Endothelial cell of hepatic sinusoid (primary cell): ENCODE results near the gene AP3S2.
"Not testable (repeated sequence)": the region's sequence is repeated elsewhere in the genome, so short reads cannot be mapped to it uniquely, and the experiment has no call there.

Experiments used
- in situ Hi-C: cut with HindIII; loops from 2 replicates; pipeline ENCODE4 v1.10.0; 2017; ENCODE audit warnings: low sequenced_read_pairs

The AP3S2 gene

GRCh38 chr15:89869490-89869889, 24.3 kb downstream of the AP3S2 start:
- in situ Hi-C loops, result not testable (repeated sequence)

DNA sequence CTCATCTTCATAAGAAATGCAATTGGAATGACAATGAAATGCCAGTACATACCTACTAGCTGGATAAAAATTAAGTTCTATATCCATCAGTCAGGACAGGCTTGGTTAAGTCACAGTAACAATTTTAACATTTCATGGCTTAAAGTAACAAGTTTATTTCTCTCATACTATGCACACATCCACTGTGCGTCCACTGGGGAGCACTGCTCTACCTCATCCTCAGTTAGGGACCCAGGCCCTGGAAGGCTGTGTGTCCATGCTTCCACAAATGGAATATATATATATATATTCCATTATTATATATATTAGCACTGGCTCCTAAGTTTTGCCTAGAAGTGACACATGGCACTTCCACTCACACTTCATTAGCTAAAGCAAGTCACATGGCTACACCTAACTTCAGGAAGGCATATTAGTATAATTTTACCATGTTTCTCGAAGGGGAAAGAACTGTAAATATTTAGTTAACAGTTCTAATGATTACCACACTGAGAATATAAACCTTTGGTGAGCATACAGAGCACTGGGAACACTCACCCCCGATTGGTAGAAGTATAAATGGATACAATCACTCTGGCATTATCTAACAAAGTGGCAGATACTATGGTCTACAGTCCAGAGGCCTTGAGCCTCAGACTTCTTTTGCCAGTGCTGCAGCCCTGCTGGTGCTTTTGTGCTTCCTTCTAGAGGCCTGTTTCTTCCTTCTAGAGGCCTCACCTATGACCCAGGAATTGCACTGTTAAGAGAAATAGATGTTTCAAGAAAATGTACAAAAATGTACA, 28.6 kb downstream of the AP3S2 start:
- in situ Hi-C loops, result loop anchor here (5.0 kb wide), 2 partner anchors 88 to 217 kb away; partner anchors contain the start of gene MESP2

- in situ Hi-C loops, result loop anchor here (5.0 kb wide), 2 partner anchors 87 to 218 kb away; partner anchors contain the start of gene MESP2
These were observed 29.9 kb downstream of the AP3S2 start for GRCh38 chr15:89863918-89864317.

- in situ Hi-C loops, result loop anchor here (5.0 kb wide), 2 partner anchors 84 to 221 kb away; partner anchors contain the start of gene MESP2
These were observed 32.9 kb downstream of the AP3S2 start for GRCh38 chr15:89860891-89861290.

DNA sequence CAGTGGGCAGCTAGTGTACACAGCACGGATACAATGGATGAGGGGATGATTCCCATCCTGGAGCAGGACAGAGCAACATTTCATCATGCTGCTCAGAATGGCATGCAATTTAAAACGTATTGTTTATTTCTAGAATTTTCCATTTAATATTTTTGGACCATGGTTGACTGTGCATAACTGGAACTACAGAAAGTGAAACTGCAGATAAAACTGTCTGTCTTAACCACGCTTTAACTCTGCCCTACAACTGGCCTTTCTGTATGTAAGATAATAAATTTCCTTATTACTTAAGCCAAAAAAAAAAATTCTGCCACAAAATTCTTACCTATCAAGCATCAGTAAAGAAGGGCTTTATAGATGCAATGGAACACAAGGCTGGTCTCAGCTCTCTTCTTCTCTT, 33.4 kb downstream of the AP3S2 start:
- in situ Hi-C loops, result loop anchor here (5.0 kb wide), 2 partner anchors 83 to 222 kb away; partner anchors contain the start of gene MESP2

- in situ Hi-C loops, result no loop called here
These were observed 34.9 kb downstream of the AP3S2 start for GRCh38 chr15:89858661-89859458.

GRCh38 chr15:89857673-89858072, 36.1 kb downstream of the AP3S2 start:
- in situ Hi-C loops, result no loop called here

- in situ Hi-C loops, result no loop called here
These were observed 37.8 kb downstream of the AP3S2 start for GRCh38 chr15:89855948-89856347.

- in situ Hi-C loops, result not testable (repeated sequence)
These were observed 38.9 kb downstream of the AP3S2 start for GRCh38 chr15:89854863-89855262.

- in situ Hi-C loops, result no loop called here
These were observed 41.3 kb downstream of the AP3S2 start for GRCh38 chr15:89852342-89852995.

DNA sequence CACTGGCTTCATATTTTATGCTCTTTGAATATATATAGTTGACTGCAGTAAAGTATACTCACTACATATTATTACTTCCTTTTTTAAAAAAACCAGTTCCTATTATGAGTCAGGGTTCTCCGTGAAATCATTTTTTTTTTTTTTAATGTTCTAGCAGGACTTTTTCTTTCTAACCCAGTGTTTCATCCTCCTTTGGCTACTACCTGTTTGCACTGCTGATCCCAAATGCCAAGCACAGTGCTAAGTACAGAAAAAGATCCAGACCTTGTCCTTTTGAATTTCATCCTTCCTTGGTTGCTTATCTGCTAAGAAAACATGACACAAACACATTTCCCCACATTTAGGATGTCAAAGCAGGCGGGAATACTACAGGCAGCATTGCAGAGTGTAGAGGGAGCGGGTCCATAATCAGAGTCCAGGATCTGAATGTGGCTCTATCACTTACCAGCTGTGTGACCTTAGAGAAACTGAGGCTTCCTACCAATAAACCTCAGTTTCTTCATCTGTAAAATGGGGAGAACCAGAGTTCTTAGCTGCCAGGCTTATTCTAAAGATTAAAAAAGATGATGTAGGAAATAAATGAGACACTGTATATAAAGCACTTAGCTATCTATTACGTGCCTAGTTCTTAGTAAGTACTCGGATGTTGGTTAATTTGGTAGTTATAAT, 42.0 kb downstream of the AP3S2 start:
- in situ Hi-C loops, result no loop called here

DNA sequence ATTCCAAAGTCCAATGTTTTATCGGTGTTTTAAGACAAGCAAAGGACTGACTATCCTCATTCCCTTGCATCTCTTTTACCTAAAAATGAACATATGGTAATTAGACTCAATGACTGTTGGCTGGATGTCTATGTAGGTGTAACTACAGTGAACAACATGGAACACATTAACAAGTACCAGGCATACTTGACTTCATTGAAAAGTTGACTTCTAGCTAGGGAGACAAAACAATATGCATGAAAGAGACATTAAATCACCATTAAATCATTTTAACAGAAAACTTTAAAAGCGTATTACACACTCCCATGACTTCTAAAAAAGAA, 44.9 kb downstream of the AP3S2 start:
- in situ Hi-C loops, result no loop called here

GRCh38 chr15:89847101-89847500, 46.7 kb downstream of the AP3S2 start:
- in situ Hi-C loops, result no loop called here

- in situ Hi-C loops, result no loop called here
These were observed 48.4 kb downstream of the AP3S2 start for GRCh38 chr15:89845305-89845893.

DNA sequence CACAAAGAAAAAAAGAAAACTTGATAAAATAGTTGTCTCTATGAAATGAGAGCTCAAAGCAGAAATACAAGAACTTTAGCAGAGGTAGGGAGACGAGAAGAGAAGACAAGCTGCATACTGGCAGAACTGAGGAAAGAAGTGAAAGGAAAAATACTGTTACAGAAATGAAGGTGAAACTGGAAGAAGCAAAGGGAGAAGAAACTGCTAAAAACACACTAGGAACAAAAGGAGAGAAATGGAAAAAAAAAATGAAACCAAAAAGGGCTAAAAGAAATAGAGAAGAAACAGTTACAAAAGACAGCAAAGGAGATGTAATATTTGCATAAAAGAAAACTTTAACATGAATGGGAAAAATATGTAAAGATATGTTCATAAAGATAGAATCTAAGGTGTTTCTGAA, 51.8 kb downstream of the AP3S2 start:
- in situ Hi-C loops, result no loop called here

GRCh38 chr15:89841306-89841705, 52.5 kb downstream of the AP3S2 start:
- in situ Hi-C loops, result no loop called here

DNA sequence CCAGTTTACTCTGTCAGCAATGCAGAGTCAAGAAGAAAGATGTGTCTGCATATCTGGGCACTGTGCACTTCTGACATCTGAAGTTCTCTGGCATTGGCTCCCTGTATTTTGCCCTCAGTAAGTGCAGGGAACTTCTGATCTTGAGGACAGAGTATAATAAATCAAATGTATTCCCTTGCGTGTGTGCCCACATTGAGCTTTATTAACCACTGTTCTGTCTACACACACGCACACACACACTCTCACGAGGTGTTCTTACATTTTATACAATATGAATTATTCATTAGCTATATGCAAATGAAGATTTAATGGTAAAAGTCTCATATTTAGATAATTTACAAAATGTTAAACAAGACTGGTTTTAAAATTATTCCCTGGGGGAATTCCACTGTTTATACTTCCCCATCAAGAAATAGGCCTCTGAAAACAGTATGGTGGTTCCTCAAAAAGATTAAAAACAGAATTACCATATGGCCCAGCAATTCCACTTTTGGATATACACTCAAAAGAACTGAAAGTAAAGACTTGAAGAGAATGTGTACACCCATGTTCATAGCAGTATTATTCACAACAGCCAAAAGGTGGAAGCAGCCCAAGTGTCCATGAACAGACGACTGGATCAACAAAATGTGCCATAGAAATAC, 54.5 kb downstream of the AP3S2 start:
- in situ Hi-C loops, result no loop called here

DNA sequence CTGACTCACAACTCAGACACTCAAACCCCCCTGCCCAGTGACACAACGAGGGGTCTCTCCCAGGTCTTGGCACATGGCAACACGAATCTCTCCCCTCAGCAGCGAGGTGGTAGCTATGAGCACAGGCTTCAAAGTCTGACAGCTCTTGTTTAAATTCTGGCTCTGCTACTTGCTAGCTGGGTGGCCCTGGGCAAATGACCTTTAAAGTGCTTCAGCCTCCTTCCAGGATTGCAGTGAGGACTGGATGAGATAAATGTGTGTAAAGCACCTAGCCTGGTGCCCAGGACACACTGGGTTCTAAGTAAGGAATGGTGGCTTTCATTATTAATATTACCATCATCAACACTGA, 56.0 kb downstream of the AP3S2 start:
- in situ Hi-C loops, result no loop called here

GRCh38 chr15:89837134-89837829, 56.5 kb downstream of the AP3S2 start:
- in situ Hi-C loops, result no loop called here
